Measurements from ENCODE around the gene ZNF423.

DNA sequence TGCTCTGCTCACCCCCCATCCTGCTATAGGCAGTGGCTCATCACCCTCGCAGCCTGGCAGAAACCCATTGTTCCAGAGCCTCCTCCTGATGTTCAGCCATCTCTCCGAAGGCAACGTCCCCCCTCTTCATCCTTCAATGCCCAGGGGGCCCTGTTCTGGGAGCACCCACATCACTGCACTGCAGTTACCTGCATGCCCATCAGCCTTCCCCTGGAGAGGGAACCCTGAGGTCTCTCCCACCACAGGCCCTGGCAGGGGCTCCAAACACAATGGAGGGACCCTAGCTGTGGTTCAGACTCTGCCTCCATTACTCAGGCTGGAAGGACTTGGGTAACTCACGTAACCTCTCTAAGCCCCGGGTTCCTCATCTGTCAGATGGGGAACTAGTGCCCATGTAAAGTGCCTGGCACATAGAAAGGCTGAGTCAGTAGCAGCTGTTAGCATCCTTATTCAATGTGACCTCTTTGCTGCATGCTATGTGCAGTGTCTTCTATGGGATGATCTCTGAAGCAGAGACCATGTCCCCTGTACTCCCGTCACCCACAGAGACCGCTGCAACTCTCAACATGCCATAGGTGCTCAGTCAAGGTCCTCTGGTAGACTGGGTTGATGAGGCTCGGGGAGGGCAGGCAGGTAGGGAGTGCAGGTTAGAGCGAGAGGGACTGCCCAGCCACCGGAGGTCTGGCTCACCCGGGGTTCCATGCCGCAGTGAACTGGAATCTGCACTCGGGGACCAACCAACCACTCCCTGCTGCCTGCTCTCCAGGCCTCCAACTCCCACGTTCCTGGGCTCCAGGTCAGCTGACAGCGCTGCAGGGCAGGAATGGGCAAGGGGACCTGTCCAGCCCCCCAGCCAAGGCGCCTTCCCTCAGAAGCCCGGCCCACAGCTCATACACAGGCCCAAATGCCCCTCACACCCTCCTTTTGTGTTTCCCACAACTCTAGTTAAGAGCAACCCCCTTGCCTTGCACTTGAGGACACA lies 233.2 kb downstream of the ZNF423 start:
- TF ChIP-seq HNRNPL (IDR thresholded peaks at IDR 0.05; ENCODE audit: low read depth, low read length) (no peak), SNRNP70 (IDR thresholded peaks at IDR 0.05; ENCODE audit: low read depth, low read length) (no peak), POLR2AphosphoS5 (IDR thresholded peaks at IDR 0.05; ENCODE audit: low read depth, low read length) (no peak), MEIS1 (CRISPR knock-in tag; IDR thresholded peaks at IDR 0.05; ENCODE audit: borderline replicate concordance) (no peak), NCOR1 (IDR thresholded peaks at IDR 0.05; ENCODE audit: borderline replicate concordance, low read length) (no peak), ZSCAN12 (CRISPR knock-in tag; IDR thresholded peaks at IDR 0.05) (no peak), MAFF (IDR thresholded peaks at IDR 0.05; ENCODE audit: low read depth, low read length) (no peak), SALL2 (CRISPR knock-in tag; IDR thresholded peaks at IDR 0.05) (no peak), TARDBP (CRISPR knock-in tag; IDR thresholded peaks at IDR 0.05) (no peak), TERF1 (CRISPR knock-in tag; IDR thresholded peaks at IDR 0.05) (no peak), NFIC (IDR thresholded peaks at IDR 0.05; ENCODE audit: low read length) (no peak), ZIK1 (CRISPR knock-in tag; IDR thresholded peaks at IDR 0.05; ENCODE audit: borderline replicate concordance, low read depth) (no peak), NBN (conservative IDR thresholded peaks at IDR 0.05) (no peak)

Measured in HepG2 (cell line).